AG09319 (cell line): ENCODE measurements around the gene SP7.

Source experiments
- DNase-seq: peaks from one replicate; pipeline ENCODE4 v3.0.0-alpha.2; 2010; ENCODE audit warnings: low read depth; ENCODE audit errors: extremely low read depth
- TF ChIP-seq, protein P1 (sequence below): IDR thresholded peaks from 2 replicates; pipeline ENCODE4 v1.5.1; 2011; ENCODE audit warnings: low read depth, mild to moderate bottlenecking, inconsistent platforms, low read length, moderate library complexity

Gene SP7

DNA sequence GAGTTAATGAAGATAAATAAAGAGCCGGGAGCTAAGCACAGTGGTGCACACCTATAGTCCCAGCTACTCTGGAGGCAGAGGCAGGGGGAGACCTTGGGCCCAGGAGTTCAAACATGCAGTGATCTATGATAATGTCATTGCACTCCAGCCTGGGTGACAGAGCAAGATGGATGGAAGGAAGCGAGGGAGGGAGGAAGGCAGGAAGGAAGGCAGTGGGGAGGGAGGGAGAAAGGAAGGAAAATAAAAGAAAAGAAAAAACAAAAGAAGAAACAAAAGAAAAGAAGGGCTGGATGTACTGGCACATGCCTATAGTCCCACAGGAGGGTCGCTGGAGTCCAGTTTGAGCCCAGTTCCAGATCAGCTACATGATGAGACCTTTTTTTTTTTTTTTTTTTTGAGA, 19.0 kb upstream of the SP7 start:
- TF ChIP-seq, protein P1, sequence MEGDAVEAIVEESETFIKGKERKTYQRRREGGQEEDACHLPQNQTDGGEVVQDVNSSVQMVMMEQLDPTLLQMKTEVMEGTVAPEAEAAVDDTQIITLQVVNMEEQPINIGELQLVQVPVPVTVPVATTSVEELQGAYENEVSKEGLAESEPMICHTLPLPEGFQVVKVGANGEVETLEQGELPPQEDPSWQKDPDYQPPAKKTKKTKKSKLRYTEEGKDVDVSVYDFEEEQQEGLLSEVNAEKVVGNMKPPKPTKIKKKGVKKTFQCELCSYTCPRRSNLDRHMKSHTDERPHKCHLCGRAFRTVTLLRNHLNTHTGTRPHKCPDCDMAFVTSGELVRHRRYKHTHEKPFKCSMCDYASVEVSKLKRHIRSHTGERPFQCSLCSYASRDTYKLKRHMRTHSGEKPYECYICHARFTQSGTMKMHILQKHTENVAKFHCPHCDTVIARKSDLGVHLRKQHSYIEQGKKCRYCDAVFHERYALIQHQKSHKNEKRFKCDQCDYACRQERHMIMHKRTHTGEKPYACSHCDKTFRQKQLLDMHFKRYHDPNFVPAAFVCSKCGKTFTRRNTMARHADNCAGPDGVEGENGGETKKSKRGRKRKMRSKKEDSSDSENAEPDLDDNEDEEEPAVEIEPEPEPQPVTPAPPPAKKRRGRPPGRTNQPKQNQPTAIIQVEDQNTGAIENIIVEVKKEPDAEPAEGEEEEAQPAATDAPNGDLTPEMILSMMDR, result no peak
- no peak for DNase-seq

DNA sequence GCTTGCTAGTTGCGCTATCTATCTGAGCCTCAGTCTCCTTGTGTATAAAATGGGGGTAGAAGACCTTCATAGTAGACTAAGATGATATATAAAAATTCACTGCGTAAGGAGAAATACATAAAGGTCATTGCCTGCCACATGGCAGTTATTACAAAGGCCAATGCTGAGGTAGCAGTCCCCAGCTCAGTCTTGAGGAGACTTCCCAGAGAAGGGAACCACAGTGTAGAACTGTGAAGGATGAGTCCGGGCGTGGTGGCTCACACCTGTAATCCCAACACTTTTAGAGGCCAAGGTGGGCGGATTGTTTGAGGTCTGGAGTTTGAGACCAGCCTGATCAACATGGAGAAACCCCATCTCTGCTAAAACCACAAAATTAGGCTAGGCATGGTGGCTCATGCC, 17.1 kb upstream of the SP7 start:
- TF ChIP-seq, protein P1, result no peak
- no peak for DNase-seq

DNA sequence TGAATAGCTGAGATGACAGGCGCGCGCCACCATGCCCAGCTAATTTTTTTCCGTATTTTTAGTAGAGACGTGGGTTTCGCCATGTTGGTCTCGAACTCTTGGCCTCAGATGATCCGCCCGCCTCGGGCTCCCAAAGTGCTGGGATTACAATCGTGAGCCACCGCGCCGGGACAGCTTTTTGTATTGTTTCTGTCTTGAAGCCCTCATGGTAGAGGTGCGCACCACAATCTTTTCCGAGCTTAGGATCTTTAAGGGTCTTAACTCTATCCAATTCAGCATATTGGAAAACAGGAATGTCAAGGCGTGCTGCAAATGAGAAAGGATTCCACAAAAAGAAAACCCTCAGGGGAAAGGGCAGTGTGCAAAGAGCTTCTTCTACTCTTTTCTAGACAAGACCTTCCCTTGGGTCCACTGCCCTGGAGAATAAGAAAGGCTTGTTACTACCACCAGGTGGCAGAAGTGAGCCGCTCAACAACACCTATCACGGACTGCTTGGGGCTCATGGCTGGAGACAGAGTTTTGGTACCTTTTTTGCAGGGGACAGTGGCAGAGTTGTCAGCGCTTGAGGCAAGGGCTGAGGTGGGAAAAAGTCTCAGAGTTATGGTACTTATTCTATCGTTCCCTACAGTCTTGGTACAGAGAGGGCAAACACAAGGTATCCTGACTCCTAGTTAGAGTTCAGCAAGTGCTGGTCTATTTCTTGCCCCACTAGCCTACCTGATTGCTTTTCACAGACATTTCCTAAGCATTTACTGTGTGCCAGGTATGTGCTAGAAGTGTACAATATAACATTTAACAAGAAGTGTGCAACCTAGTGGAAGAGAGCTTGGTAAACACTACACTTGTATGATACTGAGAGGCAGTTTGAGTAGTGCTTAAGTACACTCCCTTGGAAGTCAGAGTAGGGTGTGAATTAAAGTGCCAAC, 16.4 kb upstream of the SP7 start:
- TF ChIP-seq, protein P1, result peak; percentile 83
- DNase-seq, result peak; percentile 60

DNA sequence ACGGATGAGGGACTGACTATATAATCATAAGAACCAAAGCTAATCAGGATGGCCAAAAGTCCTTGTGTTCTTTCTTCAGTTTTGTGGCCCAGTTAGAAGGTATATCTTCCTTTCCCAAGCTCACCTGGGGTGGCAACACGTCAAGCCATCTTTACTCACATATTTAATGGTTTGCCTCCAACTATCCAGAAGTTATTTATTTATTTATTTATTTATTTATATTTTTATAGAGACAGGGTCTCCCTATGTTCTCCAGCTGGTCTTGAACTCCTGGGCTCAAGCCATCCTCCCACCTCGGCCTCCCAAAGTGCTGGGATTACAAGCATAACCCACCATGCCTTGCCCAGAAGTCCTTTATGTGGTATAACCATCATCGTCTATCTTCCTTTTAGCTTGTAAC, 11.8 kb upstream of the SP7 start:
- DNase-seq, result no peak

DNA sequence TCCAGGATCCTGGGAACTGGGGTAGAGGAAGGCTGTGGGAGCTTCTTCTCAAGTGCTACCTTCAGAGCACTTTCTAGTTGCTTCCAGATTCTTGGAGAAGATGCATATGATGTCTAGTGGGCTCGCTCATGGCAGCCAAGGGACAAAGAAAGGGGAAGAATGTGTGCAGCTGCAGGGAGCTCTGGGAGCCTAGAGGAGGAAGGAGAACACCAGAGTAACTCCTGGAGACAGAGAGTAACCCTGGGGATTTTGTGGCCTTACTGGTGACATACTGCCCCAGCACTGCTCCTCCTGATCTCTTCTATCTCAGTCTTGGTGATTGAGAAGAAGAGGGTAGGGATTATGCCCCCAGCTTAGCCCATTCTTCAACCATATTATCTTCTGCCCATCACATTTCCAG, 10.3 kb upstream of the SP7 start:
- TF ChIP-seq, protein P1, result no peak
- DNase-seq, result no peak

More for the DNA sequence above, 11.8 kb upstream of the SP7 start:
- TF ChIP-seq, protein P1, result no peak

DNA sequence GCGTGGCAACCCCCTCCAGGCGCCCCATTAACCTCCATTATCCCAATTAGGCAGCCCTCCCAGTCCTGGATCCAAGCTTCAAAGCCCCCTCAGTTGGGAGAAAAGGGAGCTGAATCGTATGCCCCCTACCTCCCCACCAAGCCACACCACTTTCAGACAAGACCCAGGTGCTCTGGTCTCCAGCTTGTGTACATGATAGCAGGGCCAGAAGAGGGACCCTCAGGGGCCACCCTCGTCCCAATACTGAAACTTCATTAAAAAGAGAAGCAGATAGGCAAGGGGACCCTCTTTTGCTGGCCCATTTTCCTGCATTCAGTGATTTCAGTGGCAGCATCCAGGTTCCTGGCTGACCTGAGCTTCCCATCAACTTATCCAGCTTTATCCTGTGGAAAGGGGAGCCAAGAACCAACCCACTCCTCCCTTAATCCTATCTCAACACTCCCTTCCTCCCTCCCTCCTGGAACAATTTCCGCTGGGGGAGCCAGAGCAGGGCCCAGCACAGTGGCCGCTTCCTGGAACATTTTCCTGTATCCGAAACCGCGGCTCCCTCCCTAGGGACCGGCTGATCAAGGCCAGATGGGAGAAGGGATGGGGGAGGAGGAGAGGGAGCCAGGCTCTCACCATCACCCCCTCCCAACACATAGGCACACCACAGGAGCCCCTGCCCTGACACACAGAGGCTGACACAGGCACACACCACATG, 9.5 kb upstream of the SP7 start:
- DNase-seq, result no peak
- TF ChIP-seq, protein P1, result no peak; the same call in 1 of the 2 replicates

DNA sequence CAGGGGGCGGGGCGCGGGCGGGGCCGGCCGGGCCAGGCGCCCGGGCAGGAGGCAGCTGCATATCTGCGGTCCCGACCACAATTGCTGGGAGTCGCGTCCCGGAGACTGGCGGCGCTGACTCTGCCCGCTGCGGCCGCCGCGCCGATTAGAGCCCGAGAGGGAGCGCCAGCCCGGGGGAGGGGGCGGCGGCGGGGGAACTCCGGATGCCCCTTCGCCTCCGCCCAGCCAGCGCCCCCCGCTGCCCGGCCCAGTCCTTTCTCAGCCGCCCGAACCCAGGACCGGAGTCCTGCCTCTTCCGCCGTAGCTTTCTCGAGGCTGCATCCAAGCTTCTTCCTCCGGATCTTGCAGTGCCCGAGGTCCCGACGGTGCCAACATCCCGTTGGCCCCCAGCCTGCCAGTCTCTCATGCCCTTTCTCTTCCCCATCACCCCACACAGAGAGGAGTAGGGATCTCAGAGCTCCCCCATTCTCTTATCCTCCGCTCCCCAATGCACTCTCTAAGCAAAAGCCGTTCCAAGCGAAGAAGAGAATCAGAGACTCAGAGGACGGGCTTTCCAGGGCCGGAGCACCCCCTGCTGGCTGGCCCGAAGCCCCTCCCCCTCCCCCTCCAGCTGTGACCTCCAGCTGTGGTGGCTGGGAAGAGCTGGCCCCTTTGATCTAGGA, 8.8 kb upstream of the SP7 start:
- no peak for DNase-seq
- TF ChIP-seq, protein P1, result peak; percentile 64
